Ectodermal cell (in vitro differentiated cells): Measurements from ENCODE around the gene GALNT8.

Source experiments
- H3K27ac ChIP-seq: 2 replicates; pipeline ENCODE4 v1.7.0; 2013; ENCODE audit warnings: mild to moderate bottlenecking, low read depth, low read length; ENCODE audit not compliant: insufficient read depth, poor library complexity, severe bottlenecking
- H3K27me3 ChIP-seq: 2 replicates; pipeline ENCODE4 v1.7.0; 2013; ENCODE audit warnings: mild to moderate bottlenecking, low read length; ENCODE audit not compliant: insufficient read depth, control insufficient read depth, poor library complexity, severe bottlenecking
- H3K36me3 ChIP-seq: one replicate; pipeline ENCODE4 v1.7.0; 2013; ENCODE audit warnings: low read length; ENCODE audit not compliant: control insufficient read depth, insufficient read depth
- H3K4me1 ChIP-seq: one replicate; pipeline ENCODE4 v1.7.0; 2013; ENCODE audit warnings: low read length; ENCODE audit not compliant: control insufficient read depth, insufficient read depth
- H3K4me3 ChIP-seq: 2 replicates; pipeline ENCODE4 v1.7.0; 2013; ENCODE audit warnings: low read depth, low read length, control low read depth; ENCODE audit not compliant: insufficient read depth
- H3K9me3 ChIP-seq: 2 replicates; pipeline ENCODE4 v1.7.0; 2013; ENCODE audit warnings: mild to moderate bottlenecking, low read length, moderate library complexity; ENCODE audit not compliant: control insufficient read depth
- WGBS, 2 experiments: methylation state at CpG; one replicate each; pipeline ENCODE4 v1.1.7; 2013; ENCODE audit warnings: missing lambda C conversion rate in 2 of 2; 5-methylcytosine and 5-hydroxymethylcytosine counted together

Gene GALNT8

DNA sequence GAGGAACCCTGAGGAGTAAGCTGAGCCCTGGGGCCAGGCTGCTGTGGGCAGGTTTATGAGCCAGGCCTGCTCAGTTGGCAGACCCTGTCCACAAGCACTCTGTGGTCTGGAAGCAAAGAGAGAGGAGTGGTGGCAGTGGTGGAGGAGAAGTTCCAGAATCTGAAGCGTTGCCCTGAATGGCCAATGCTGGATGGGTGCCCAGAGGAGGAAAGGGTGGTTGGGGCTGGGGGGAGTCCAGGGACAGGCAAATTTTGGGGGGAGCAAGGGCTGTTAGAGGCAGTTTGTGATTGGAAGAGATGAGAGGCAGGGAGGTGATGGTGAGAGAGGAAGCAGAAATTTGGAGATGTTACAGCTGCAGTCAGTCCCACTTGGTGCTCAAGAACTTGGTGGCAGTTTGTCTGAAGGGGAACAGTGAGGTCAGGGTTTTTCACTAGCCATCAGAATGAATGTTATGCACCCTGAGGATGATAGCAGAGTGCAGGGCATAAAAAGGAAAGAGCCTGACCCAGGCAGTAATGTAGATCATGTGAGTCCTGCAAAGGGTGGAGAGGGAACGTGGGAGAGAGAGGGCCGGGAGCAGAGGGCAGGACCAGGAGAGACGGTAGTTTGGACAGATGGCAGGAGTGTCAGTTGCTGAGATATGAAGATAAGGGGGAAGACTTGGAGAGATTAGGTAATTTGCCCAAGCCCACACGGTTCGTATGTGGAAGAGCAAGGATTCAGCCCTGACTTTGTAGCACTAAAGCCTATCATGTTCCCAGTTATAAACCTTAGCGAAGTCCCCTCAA lies 51.2 kb downstream of the GALNT8 start:
- 94 to 96% methylated on average over 7 of the region's 7 CpGs for WGBS, 2 experiments
- Histone ChIP-seq H3K27ac (no peak overlapping the region), H3K9me3 (no peaks in the 10 kb centered on the region), H3K4me3 (no peak overlapping the region), H3K36me3 (no peaks in the 10 kb centered on the region), H3K27me3 (no peaks in the 10 kb centered on the region), H3K4me1 (no peaks in the 10 kb centered on the region)

GRCh38 chr12:4771960-4772566 lies 51.9 kb downstream of the GALNT8 start:
- no peaks in the 10 kb centered on the region for H3K36me3 ChIP-seq
- H3K4me3 ChIP-seq, result no peak overlapping the region
- no peak overlapping the region for H3K27ac ChIP-seq
- H3K9me3 ChIP-seq, result no peaks in the 10 kb centered on the region
- no peaks in the 10 kb centered on the region for H3K27me3 ChIP-seq
- no peaks in the 10 kb centered on the region for H3K4me1 ChIP-seq
- WGBS, 2 experiments, result 83 to 84% methylated on average over 11 of the region's 11 CpGs

DNA sequence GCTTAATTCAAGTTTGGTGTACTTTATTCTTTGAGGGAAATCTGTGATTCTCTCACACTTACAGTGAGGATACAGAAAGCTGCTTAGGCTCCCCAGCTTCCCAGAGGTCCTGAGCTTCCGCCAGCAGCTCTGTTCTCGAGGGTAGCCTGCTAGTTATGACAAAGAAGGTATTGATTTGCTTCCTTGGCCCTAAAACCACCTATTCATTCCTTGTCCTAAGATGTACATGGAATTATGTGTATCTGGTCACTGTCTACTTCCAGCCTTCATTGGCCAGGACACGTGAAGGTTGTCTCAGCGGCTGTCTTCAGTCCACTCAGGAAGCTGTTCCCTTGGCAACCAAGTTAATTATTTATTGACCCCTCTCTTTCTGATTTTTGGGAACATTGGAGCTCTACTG lies 55.7 kb downstream of the GALNT8 start:
- no peaks in the 10 kb centered on the region for H3K36me3 ChIP-seq
- H3K27me3 ChIP-seq, result no peaks in the 10 kb centered on the region
- H3K27ac ChIP-seq, result no peak overlapping the region
- H3K4me1 ChIP-seq, result peaks cover 4% of the 10 kb centered on the region
- H3K9me3 ChIP-seq, result no peaks in the 10 kb centered on the region
- 95% methylated on average over 4 of the region's 4 CpGs for WGBS, 2 experiments
- no peak overlapping the region for H3K4me3 ChIP-seq

- Histone ChIP-seq H3K4me3 (no peak overlapping the region), H3K4me1 (peaks cover 4% of the 10 kb centered on the region), H3K27ac (no peak overlapping the region), H3K36me3 (no peaks in the 10 kb centered on the region), H3K9me3 (no peaks in the 10 kb centered on the region), H3K27me3 (no peaks in the 10 kb centered on the region)
- 83% methylated on average over 8 of the region's 8 CpGs for WGBS, 2 experiments
Observed at GRCh38 chr12:4779749-4780148, 59.5 kb downstream of the GALNT8 start.

- Histone ChIP-seq H3K36me3 (no peaks in the 10 kb centered on the region), H3K9me3 (no peaks in the 10 kb centered on the region), H3K27ac (no peak overlapping the region), H3K4me1 (peaks cover 4% of the 10 kb centered on the region), H3K27me3 (no peaks in the 10 kb centered on the region), H3K4me3 (no peak overlapping the region)
- WGBS, 2 experiments, result 91 to 92% methylated on average over 6 to 9 of the region's 9 CpGs
Observed at GRCh38 chr12:4780641-4781611, 60.7 kb downstream of the GALNT8 start.

- H3K27ac ChIP-seq, result no peak overlapping the region
- no peaks in the 10 kb centered on the region for H3K36me3 ChIP-seq
- no peaks in the 10 kb centered on the region for H3K9me3 ChIP-seq
- H3K4me1 ChIP-seq, result peaks cover 2% of the 10 kb centered on the region
- H3K4me3 ChIP-seq, result no peak overlapping the region
- no peaks in the 10 kb centered on the region for H3K27me3 ChIP-seq
- 92 to 93% methylated on average over 7 of the region's 7 CpGs for WGBS, 2 experiments
Observed at GRCh38 chr12:4784404-4785054, 64.3 kb downstream of the GALNT8 start.

DNA sequence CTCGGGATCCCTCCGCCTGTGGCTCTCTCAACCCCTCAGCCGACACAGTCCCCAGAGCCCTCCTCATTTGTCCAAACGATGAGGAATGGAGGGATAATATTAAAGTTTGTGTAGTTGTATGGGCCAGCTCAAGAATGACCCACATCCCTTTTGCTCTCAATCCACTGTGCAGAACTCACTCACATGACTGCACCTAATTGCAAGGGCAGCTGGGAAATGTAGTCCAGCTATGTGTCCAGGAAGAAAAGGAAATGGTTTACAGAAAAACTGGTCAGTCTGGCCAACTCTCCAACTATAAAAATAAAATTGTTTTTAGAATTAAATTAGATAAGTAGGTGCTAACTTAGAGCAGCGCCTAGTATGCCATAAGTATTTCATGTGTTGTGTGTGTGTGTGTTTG lies 66.6 kb downstream of the GALNT8 start:
- H3K9me3 ChIP-seq, result no peaks in the 10 kb centered on the region
- H3K27ac ChIP-seq, result no peak overlapping the region
- no peak overlapping the region for H3K4me3 ChIP-seq
- no peaks in the 10 kb centered on the region for H3K4me1 ChIP-seq
- 96 to 100% methylated on average over 5 of the region's 5 CpGs for WGBS, 2 experiments
- H3K27me3 ChIP-seq, result no peaks in the 10 kb centered on the region
- H3K36me3 ChIP-seq, result no peaks in the 10 kb centered on the region

- Histone ChIP-seq H3K27ac (no peak overlapping the region), H3K9me3 (no peaks in the 10 kb centered on the region), H3K27me3 (no peaks in the 10 kb centered on the region), H3K36me3 (no peaks in the 10 kb centered on the region), H3K4me1 (no peaks in the 10 kb centered on the region), H3K4me3 (no peak overlapping the region)
- 89 to 92% methylated on average over 7 of the region's 7 CpGs for WGBS, 2 experiments
Observed at GRCh38 chr12:4787965-4788364, 67.8 kb downstream of the GALNT8 start.

- Histone ChIP-seq H3K9me3 (no peaks in the 10 kb centered on the region), H3K4me1 (no peaks in the 10 kb centered on the region), H3K27ac (no peak overlapping the region), H3K36me3 (no peaks in the 10 kb centered on the region), H3K27me3 (no peaks in the 10 kb centered on the region), H3K4me3 (no peak overlapping the region)
- 91 to 96% methylated on average over 9 of the region's 9 CpGs for WGBS, 2 experiments
Observed at GRCh38 chr12:4789776-4790175, 69.6 kb downstream of the GALNT8 start.
